H1 (cell line): ENCODE data around the gene KCNS3. TPM values are rescaled to one million over a fixed set of nuclear protein-coding genes. Genes with fewer than 3 reads are reported as not detected.

Experiments used
- ATF3 ChIP-seq: IDR thresholded peaks from 2 replicates; pipeline ENCODE4 v1.6.1; 2011; ENCODE audit warnings: low read depth, mild to moderate bottlenecking, low read length; ENCODE audit not compliant: insufficient read depth
- CHD7 ChIP-seq: fragments of 300-600 bp; sonication (generic); IDR thresholded peaks from 2 replicates; pipeline ENCODE4 v1.7.1; 2012; ENCODE audit warnings: low read length, moderate library complexity, mild to moderate bottlenecking, inconsistent platforms; ENCODE audit not compliant: insufficient replicate concordance
- EGR1 ChIP-seq: IDR thresholded peaks from 2 replicates; pipeline ENCODE4 v1.6.1; 2011; ENCODE audit warnings: low read depth, low read length, borderline replicate concordance
- JUND ChIP-seq: IDR thresholded peaks from 2 replicates; pipeline ENCODE4 v1.6.1; 2011; ENCODE audit warnings: mild to moderate bottlenecking, improper control_type of control experiment, low read length
- RXRA ChIP-seq: IDR thresholded peaks from 2 replicates; pipeline ENCODE4 v1.6.1; 2011; ENCODE audit warnings: low read depth, mild to moderate bottlenecking, low read length, moderate library complexity; ENCODE audit not compliant: insufficient read depth
- polyA plus RNA-seq, 7 experiments: library from polyadenylated mRNA; depleted of rRNA in 3 of 7; stranded (reverse) in 5 of 7; unstranded in 2 of 7; fragments of >200 nt in 5 of 7; fragments of 200-250 nt in 2 of 7; gene quantifications; 1 replicate in 5 of 7; 2 replicates in 1 of 7; 4 replicates in 1 of 7; pipeline versions ENCODE4 v1.2.1 to v1.2.3, GENCODE V29; 2011 to 2013; ENCODE audit warnings: missing spikeins in 2 of 7, mixed read lengths in 2 of 7
- total RNA-seq: library from RNA; stranded (reverse); fragmentation: NEBNext Ultra II Directional; extraction: Animal tissue kit (Norgen Biotek cat#: 25700); gene quantifications from 2 replicates; pipeline ENCODE4 v1.2.1, GENCODE V29; 2021
- TF ChIP-seq, protein P1 (sequence below), 3 experiments: IDR thresholded peaks; 1 replicate in 2 of 3; 2 replicates in 1 of 3; pipeline versions ENCODE4 v1.5.1 to v1.6.1; 2011; ENCODE audit warnings: low read length in 3 of 3, mild to moderate bottlenecking in 3 of 3, inconsistent platforms in 2 of 3, low read depth in 1 of 3, moderate library complexity in 1 of 3; ENCODE audit not compliant: insufficient read depth in 1 of 3; ENCODE audit errors: control extremely low read depth in 1 of 3

The KCNS3 gene
- total and polyA plus RNA-seq, 2 of the 8 experiments (the other 6 are each of a cell fraction or from before 2014, with no cell fraction given) = 22.7 to 23.0 TPM

DNA sequence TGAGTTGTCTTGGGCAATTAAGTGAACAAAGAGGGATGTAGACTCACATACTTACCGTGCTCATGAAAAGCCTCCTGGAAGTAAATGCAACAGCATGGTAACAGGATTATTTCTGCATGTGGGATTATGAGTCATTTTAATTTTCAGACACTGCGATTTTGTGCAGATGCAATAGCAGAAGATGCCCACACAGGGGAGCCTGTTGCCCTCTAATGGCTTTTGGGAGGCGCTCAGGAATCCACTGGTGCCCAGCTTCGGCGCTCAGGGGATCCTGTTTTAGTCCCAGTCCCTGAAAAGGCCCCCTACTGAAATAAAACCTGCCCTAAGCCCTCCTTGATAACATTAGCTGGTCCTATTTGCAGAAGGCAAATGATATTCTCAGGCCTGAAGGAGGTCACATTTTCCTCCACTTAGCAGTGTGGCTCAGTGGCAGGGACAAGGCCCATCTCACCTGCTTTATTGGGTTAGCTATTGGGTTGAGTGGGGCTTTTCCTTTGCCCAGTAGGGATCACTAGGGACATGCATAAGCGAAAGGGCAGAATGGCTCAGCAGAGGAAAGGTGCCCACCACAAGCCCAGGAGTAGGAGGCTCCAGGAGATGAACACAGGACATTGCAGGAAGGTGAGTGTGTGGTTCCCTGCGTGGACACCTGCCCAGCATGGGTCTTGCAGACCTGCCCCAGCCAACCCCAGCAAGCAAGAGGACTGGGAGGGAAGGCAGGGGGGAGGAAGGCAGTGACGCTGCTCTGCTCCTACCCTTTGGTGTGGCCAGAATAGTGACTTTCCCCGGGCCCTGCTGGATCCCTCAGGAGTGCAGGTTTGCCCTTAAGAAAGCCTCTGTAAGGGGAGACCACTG is 26.5 kb upstream of the KCNS3 start (continued):
- TF ChIP-seq CHD7 = no peak
- TF ChIP-seq JUND = peak; percentile 76
- TF ChIP-seq, protein P1, sequence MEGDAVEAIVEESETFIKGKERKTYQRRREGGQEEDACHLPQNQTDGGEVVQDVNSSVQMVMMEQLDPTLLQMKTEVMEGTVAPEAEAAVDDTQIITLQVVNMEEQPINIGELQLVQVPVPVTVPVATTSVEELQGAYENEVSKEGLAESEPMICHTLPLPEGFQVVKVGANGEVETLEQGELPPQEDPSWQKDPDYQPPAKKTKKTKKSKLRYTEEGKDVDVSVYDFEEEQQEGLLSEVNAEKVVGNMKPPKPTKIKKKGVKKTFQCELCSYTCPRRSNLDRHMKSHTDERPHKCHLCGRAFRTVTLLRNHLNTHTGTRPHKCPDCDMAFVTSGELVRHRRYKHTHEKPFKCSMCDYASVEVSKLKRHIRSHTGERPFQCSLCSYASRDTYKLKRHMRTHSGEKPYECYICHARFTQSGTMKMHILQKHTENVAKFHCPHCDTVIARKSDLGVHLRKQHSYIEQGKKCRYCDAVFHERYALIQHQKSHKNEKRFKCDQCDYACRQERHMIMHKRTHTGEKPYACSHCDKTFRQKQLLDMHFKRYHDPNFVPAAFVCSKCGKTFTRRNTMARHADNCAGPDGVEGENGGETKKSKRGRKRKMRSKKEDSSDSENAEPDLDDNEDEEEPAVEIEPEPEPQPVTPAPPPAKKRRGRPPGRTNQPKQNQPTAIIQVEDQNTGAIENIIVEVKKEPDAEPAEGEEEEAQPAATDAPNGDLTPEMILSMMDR (IDR thresholded peaks at IDR 0.05; ENCODE audit: control extremely low read depth in 1 of 3, insufficient read depth in 1 of 3, low read depth in 1 of 3, low read length in 3 of 3) = peak; percentile 63 to 91 (median 83)
- peak; percentile 38; the same call in 1 of the 2 replicates for TF ChIP-seq EGR1
- TF ChIP-seq RXRA = 0 out of 2 replicates have a peak, but pooled peaks have one; percentile 18
- no peak for TF ChIP-seq ATF3
